Glomerular endothelial cell (primary cell): ENCODE results near the gene AHCY. TPM values are rescaled to one million over a fixed set of nuclear protein-coding genes. Genes with fewer than 3 reads are reported as not detected.
"Not testable (repeated sequence)": the region's sequence is repeated elsewhere in the genome, so short reads cannot be mapped to it uniquely, and the experiment has no call there.

Source experiments
- DNase-seq: peaks from one replicate; pipeline ENCODE4 v3.0.0-alpha.2; 2011; ENCODE audit warnings: low read depth, low spot score; ENCODE audit errors: extremely low read depth
- total RNA-seq: library from RNA; depleted of rRNA; stranded (reverse); fragments of >200 nt; gene quantifications from 2 replicates; pipeline ENCODE4 v1.2.3, GENCODE V29; 2015

Gene AHCY
- total RNA-seq, 1 donor from 2014 or later, result 101 TPM

- no peak for DNase-seq
These were observed 3.4 kb downstream of the AHCY start for GRCh38 chr20:34299556-34300255.

GRCh38 chr20:34298294-34298784, 4.8 kb downstream of the AHCY start:
- DNase-seq, result not testable (repeated sequence)

- DNase-seq, result no peak
These were observed 6.7 kb downstream of the AHCY start for GRCh38 chr20:34296468-34296867.

GRCh38 chr20:34295284-34295683, 7.9 kb downstream of the AHCY start:
- no peak for DNase-seq

- no peak for DNase-seq
These were observed 8.6 kb downstream of the AHCY start for GRCh38 chr20:34294563-34294962.

- DNase-seq, result no peak
These were observed 9.6 kb downstream of the AHCY start for GRCh38 chr20:34293589-34293988.

GRCh38 chr20:34293119-34293518, 10.0 kb downstream of the AHCY start:
- DNase-seq, result no peak

- no peak for DNase-seq
These were observed 10.7 kb downstream of the AHCY start for GRCh38 chr20:34292496-34292895.

GRCh38 chr20:34290471-34290870, 12.7 kb downstream of the AHCY start:
- no peak for DNase-seq

GRCh38 chr20:34287500-34287899, 15.7 kb downstream of the AHCY start:
- not testable (repeated sequence) for DNase-seq

- no peak for DNase-seq
These were observed 17.7 kb downstream of the AHCY start for GRCh38 chr20:34285450-34285849.

GRCh38 chr20:34283844-34284243, 19.3 kb downstream of the AHCY start:
- DNase-seq, result no peak

GRCh38 chr20:34282041-34282440, 21.1 kb downstream of the AHCY start:
- no peak for DNase-seq

- DNase-seq, result no peak
These were observed 22.0 kb downstream of the AHCY start for GRCh38 chr20:34281177-34281576.

- no peak for DNase-seq
These were observed 28.5 kb downstream of the AHCY start for GRCh38 chr20:34274694-34275093.

GRCh38 chr20:34271956-34272355, 31.2 kb downstream of the AHCY start:
- no peak for DNase-seq

GRCh38 chr20:34269996-34270627, 33.0 kb downstream of the AHCY start:
- no peak for DNase-seq

- DNase-seq, result no peak
These were observed 34.1 kb downstream of the AHCY start for GRCh38 chr20:34268851-34269636.

- DNase-seq, result no peak
These were observed 35.0 kb downstream of the AHCY start for GRCh38 chr20:34268145-34268544.

GRCh38 chr20:34264141-34264540, 39.0 kb downstream of the AHCY start:
- DNase-seq, result no peak

GRCh38 chr20:34263468-34263867, 39.7 kb downstream of the AHCY start:
- not testable (repeated sequence) for DNase-seq
